GM21619 (cell line): ENCODE data around the gene ZNF407.

Experiments
- ATAC-seq: cut with Tn5 transposase; IDR thresholded peaks from one replicate; pipeline ENCODE4 v1.9.1; 2021; ENCODE audit not compliant: unreplicated experiment

The ZNF407 gene

DNA sequence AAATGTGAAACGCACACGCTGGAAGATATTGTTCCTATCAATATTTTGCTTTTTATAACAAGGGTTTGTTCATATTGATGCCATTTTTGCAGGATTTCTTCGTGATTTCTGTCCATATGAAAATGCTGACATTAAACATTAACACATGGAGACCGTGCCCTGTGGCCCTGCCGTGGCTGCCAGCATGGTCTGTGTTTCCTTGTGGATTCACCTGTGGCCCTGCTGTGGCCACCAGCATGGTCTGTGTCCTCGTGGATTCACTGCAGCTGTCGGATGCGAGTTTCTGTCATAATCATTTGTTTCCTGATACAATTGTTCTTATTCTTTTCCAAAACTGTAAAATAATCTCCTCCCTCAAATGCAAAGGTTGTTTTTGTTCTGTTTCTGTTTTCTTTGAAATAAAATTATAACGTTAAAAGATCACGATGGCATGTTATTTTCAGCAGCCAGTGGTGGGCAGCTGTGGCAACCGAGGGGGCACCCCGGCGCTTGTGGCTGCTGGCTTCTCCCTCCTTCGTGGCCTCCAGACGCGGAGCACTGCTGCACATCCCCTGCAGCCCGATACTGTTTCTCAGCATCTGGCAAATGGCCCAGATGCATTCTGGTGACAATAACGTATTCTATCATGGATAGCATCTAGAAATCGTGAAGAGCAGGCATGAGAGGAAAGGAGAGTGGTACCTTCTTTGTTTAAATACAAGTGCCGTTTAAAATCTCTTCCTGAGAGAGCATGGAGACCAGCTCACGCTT, 467.8 kb downstream of the ZNF407 start:
- no peak for ATAC-seq

DNA sequence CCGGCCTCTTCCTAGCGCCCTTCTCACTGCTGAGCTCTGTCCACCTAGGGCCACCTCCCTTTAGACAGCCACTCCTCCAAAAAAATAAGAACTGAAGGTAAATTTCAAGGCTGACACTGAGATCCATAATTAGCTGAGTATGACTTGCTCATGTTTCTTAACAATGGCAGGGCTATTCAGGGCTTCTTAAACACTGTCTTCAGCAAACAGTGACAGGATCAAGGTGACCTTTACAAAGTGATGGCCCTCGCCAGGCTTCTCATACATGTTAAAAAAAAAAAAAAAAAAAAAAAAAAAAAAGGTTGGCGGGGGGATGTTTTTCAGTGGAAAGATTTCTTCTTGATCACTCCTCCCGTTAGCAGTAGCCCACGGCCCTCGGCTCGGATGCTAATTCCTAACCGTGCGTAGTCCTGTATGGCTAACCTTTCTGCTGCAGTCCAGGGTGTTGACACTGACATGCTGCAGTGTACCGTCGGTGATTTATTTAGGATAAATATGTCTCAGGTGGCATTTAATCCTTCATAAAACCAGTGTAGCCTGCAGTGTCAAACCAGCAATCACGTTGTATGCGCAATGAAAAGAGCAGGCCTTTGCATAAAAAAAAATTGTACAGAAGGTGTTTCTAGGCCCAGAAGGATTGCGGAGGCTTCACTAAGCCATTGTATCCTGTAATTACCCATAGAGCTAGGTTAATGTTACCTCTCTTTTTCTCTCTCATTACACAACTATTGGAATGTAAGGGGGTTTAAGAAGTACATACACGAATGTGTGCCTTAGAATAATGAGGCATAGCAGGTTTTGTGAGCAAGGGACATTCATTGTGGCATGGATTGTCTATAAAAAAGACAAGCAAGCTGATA, 468.6 kb downstream of the ZNF407 start:
- ATAC-seq, result no peak

GRCh38 chr18:75066936-75067335, 469.3 kb downstream of the ZNF407 start:
- no peak for ATAC-seq

- ATAC-seq, result no peak
These were observed 470.5 kb downstream of the ZNF407 start for GRCh38 chr18:75067996-75068645.

DNA sequence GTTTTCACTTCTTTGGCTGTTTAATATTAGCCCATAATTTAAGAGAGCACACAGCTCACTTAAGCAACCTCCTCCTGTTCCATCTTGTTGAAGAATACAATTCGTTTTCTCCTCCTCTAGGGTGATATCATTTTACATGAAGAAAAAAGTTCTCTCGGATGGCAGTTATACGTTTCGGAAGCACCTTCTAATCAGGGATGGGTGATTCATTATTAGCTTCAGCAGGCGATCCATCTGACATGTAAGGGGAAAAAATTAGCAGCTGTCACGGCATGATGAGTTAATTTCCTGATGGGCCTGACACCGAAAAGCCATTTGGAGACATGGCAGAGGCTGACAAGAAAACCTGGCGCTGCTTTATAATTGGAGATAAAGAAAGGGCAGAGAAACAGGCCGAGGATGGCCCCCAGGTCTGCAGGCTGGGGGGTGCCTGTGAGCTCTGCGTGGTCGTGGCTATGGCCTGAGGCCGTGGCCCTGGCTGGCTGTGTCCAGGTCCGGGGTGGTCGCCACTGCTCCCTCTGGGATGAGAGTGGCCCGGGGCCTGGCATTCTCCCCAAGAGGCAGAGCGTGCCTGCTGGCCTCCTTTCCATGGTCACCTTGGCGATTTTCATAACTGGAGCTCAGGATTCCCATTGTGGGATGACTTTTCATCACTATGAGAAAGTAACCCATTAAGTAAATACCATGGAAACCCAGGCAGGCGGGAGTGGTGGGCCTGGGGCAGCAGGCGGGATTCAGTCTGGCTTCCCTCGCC, 471.2 kb downstream of the ZNF407 start:
- no peak for ATAC-seq

- ATAC-seq, result no peak
These were observed 472.6 kb downstream of the ZNF407 start for GRCh38 chr18:75070235-75070624.

- ATAC-seq, result peak; percentile 89
These were observed 473.2 kb downstream of the ZNF407 start for GRCh38 chr18:75070625-75071483.

GRCh38 chr18:75071484-75071785, 473.8 kb downstream of the ZNF407 start:
- no peak for ATAC-seq

DNA sequence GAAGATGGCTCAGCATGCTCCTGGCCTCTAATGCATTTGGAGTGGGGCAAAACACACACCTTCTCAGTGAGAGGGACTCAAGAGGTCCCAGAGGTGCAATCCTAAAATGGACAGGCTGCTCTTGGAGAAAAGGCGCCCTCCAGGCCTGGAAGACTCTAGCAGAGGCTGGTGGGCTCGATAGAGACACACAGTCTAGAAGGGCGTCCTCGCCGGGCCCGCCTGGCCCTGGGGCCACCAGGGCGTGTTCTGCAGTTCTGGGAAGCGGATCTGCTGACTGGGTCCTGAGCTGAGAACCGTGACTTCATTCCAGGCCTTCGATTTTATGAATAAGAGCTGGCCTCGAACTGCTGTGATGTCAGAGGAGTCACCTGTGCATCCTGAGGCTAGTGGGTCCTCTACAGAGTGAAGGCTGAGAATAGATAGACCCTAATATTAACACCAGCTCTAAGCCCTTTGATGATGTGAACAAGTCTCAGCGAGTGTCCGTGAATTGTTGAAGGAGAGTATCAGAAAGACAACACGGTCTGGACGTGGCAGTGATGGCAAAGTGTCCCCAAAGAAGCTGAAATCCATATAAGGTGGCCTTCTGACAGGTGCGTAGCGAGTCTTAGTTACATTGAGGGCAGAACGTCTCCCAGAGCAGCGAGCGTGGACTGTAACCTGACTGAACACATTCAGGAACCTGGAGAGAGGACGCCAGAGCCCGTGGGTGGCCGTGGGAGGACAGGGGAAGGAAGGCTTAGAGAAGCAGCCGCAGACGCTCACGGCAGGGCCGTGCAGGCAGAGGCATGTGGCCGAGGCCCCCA, 474.4 kb downstream of the ZNF407 start:
- no peak for ATAC-seq

DNA sequence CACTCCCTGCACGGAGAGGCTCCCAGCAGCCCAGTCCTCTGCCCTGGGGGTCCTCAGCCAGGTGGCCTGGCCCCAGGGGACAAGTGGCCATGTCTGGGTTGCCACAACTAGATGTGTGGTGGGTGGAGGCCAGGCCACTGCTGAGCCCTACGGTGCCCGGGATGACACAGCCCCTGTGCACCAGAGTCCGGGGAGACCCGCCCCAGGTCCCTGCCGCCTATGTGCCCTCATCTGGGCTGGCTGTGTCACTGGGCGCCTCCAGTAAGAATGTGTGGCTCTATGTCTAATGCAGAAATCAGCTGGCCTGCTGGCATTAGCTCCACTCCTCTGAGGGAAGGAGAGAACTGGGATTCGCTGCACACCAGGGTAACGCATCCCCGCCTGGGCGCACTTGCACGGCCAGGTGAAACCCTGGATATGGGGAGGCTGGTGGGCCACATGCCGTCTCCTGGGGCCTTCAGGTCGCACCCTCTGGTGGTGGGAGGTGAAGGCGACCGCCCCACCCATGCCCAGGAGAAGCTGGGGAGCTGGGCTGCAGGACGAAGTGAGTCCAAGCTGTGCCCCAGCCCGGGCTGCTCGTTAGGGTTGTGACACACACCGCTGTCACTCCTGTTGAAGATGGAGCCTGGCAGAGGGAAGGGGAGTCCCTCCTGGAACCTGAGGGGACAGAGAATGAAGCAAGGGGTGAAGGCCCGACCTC, 475.2 kb downstream of the ZNF407 start:
- no peak for ATAC-seq

- ATAC-seq, result no peak
These were observed 476.0 kb downstream of the ZNF407 start for GRCh38 chr18:75073654-75074053.

DNA sequence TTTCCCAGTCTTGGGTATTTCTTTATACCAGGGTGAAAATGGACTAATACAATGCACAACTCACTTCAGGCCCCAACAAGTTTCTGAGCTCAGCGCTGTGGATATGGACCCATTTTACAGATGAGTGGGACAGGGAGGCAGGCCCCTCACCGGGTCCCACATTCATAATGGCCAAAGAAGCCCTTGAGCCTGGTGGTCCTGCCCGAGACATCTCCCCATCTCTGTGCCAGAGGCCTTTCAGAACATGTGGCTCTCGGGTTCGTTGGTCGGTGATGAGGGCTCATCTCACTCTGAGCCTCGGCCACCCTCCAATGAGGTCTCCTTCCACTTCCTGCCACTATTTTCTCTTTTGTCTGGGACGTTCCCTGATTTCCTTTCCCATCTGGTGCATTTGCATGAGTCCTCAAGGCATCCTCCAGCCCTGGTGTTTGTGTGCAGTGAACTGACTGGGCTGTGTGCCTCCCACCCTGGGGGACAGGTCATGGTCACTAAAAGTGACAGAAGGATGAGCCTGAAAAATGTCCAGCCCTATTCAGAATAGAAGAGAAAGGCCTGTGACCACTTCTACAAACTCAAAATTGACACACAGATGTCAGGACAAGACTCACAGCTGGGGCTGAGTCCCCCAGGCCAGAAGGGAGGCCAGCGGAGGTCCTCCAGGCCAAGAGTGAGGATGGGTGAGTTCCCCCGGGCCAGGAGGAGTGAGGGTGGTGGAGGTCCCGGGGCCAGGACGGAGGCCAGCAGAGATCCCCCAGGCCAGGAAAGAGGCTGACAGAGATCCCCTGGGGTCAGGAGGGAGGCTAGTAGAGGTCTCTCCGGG, 476.7 kb downstream of the ZNF407 start:
- ATAC-seq, result no peak

DNA sequence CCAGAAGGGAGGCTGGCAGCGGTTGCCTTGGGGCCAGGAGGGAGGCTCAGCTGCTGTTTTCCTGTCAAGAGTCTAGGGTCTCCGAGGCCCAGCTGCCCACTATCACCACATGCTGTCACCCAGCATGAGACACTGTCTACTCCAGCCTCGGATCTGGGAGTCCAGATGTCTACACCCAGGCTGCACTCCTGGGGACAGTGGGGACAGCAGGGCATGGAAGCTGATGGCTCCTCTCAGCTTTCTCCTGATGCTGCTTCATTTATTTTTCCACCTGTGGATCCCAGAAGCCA, 477.3 kb downstream of the ZNF407 start:
- no peak for ATAC-seq

DNA sequence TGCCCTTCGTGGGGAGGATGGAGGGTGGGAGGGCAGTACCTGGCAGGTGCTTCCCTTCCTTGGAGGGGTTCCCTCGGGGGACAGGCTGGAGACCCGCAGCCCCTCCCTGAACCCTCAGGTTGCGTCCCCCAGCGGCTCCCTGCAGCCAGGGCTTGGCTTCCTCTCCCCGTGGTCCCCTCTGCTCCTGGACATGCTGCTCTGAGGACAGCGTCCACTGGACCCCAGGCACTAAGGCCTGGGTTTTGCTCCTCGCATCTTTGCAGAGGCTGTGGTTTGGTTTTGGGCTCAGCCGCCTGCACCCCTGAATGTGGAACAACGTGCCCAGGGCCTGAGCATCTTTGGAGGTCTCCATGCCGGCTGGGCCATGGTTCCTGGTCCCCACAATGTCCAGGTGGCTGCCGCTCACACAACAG, 477.8 kb downstream of the ZNF407 start:
- ATAC-seq, result no peak

GRCh38 chr18:75076286-75076685, 478.6 kb downstream of the ZNF407 start:
- no peak for ATAC-seq

- ATAC-seq, result no peak
These were observed 483.8 kb downstream of the ZNF407 start for GRCh38 chr18:75081486-75081885.

- ATAC-seq, result no peak
These were observed 485.5 kb downstream of the ZNF407 start for GRCh38 chr18:75083131-75083530.

DNA sequence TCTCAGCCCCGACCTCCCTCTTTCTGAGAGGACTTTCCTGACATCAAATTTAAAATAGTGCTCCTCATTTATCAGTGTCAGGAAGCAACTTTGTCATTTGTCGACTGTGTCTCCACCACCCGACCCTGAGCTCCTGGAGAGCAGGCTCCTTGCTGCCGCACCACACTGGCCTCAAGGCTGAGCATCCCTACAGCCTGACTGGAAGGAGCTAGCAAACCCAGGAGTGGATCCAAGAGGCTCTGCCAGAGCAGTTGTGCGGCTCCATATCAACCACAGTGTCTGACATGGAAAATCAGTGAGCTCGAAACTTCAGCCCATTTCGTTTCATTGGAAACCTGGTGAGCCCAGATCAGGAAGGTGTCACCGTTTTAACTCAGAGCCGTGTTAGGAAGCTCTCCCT, 486.1 kb downstream of the ZNF407 start:
- no peak for ATAC-seq
